Prostate gland (tissue), 2 donors: ENCODE measurements around the gene IQGAP3.

Experiments used
- CTCF ChIP-seq, 4 experiments: fragments of 200-600 bp in 2 of 4; fragments of 450-650 bp in 2 of 4; sonication (generic) in 2 of 4; IDR thresholded peaks; 1 replicate in 3 of 4; 2 replicates in 1 of 4; pipeline ENCODE4 v1.5.1; 2016 to 2019; ENCODE audit warnings: antibody characterized with exemption in 4 of 4, mild to moderate bottlenecking in 2 of 4, moderate library complexity in 2 of 4
- POLR2A ChIP-seq: fragments of 450-650 bp; IDR thresholded peaks from one replicate; pipeline ENCODE4 v1.6.1; 2016; ENCODE audit warnings: antibody characterized with exemption, mild to moderate bottlenecking

- TF ChIP-seq CTCF (IDR thresholded peaks at IDR 0.05) = no peak
- TF ChIP-seq POLR2A = no peak
Measured at GRCh38 chr1:156528875-156529425, 43.4 kb downstream of the IQGAP3 start.
